HG02642 (cell line): ENCODE measurements around the gene FHOD3.
"Not testable (repeated sequence)": the region's sequence is repeated elsewhere in the genome, so short reads cannot be mapped to it uniquely, and the experiment has no call there.

ENCODE experiments used
- ATAC-seq: cut with Tn5 transposase; IDR thresholded peaks from one replicate; pipeline ENCODE4 v1.9.1; 2021; ENCODE audit warnings: mild to moderate bottlenecking; ENCODE audit not compliant: unreplicated experiment, poor library complexity

Gene FHOD3

DNA sequence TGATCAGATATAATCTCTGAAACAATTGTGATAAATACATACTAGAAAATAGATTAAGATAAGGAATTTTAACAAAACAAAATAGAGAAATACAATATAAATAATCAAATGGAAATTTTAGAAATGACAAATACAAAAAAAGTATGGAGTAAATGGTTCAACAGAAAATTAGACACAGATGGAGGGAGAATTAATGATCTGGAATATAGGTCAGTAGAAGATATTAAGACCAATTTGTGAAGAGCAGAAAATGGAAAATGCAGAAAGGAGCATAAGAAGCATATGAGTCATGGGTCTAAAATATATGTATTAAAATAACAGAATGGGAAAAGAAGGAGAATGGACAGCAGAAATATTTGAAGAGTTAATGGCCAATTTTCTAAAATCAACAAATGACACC lies 44.4 kb downstream of the FHOD3 start:
- ATAC-seq, result no peak

DNA sequence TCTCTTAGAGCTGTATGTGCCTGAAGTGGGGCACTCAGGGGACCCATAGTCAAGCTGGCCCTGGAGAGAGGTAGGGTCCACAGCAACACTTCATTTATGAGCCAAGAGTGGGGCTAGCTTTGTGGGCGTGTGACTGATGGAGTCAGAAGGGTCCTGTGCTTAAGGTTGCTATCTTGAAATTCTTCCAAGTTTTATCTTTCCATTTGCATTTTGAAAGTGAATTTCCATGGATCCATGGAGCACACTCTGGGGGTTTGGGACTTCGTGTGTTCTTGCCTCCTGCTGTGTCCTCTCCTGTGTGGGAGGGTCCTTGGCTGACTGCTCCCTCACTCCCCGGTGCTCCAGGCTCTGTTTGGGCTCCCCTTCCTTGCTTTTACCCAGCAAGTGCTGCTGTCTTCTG lies 50.8 kb downstream of the FHOD3 start:
- ATAC-seq, result no peak

- ATAC-seq, result no peak
Measured at GRCh38 chr18:36348971-36349417, 51.5 kb downstream of the FHOD3 start.

GRCh38 chr18:36349552-36349951 lies 52.0 kb downstream of the FHOD3 start:
- ATAC-seq, result no peak

- ATAC-seq, result no peak
Measured at GRCh38 chr18:36350251-36350651, 52.7 kb downstream of the FHOD3 start.

- ATAC-seq, result no peak
Measured at GRCh38 chr18:36350839-36351469, 53.4 kb downstream of the FHOD3 start.

DNA sequence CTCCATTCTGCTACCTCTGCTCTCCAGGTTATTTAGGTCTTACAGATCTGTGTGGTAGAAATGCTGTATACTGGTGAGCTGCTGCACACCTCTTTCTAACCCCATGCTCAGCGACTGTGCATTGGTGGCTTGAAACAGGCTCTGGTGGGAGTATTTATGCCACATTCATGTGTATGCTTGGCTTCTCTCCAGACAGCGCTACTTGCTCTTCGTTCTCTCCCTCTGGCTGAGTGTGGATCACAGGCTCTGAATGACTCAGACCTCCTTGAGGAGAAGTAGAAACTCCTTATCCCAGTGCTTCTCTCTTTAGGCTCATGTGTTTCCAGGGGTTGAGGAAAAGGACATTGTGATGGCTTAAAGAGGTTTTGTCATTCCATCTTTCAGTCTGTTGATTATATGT lies 54.9 kb downstream of the FHOD3 start:
- ATAC-seq, result no peak

GRCh38 chr18:36354989-36355388 lies 57.5 kb downstream of the FHOD3 start:
- ATAC-seq, result no peak

GRCh38 chr18:36355511-36355910 lies 58.0 kb downstream of the FHOD3 start:
- no peak for ATAC-seq

- not testable (repeated sequence) for ATAC-seq
Measured at GRCh38 chr18:36356741-36357140, 59.2 kb downstream of the FHOD3 start.

DNA sequence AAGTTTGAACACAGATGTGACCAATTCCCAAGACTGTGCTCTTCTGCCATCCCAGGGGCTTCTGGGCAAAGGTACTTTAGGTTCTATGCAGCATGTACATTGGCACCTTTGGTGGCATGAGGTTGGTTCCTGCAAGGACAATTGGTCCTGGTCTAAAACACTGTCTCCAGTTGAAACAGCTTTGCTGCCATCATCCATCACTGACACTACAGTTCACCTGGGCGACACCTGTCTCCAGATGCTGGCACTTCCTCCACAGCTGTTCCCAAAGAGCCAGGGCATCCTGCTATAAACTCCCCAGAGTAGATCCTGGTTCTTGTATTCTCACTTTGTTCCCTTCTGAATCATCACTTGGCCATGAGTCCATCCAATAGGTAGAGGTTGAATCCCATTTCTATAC lies 60.6 kb downstream of the FHOD3 start:
- ATAC-seq, result no peak

- no peak for ATAC-seq
Measured at GRCh38 chr18:36360256-36360909, 62.9 kb downstream of the FHOD3 start.

- no peak for ATAC-seq
Measured at GRCh38 chr18:36364911-36365624, 67.6 kb downstream of the FHOD3 start.

GRCh38 chr18:36365836-36366775 lies 68.6 kb downstream of the FHOD3 start:
- no peak for ATAC-seq

DNA sequence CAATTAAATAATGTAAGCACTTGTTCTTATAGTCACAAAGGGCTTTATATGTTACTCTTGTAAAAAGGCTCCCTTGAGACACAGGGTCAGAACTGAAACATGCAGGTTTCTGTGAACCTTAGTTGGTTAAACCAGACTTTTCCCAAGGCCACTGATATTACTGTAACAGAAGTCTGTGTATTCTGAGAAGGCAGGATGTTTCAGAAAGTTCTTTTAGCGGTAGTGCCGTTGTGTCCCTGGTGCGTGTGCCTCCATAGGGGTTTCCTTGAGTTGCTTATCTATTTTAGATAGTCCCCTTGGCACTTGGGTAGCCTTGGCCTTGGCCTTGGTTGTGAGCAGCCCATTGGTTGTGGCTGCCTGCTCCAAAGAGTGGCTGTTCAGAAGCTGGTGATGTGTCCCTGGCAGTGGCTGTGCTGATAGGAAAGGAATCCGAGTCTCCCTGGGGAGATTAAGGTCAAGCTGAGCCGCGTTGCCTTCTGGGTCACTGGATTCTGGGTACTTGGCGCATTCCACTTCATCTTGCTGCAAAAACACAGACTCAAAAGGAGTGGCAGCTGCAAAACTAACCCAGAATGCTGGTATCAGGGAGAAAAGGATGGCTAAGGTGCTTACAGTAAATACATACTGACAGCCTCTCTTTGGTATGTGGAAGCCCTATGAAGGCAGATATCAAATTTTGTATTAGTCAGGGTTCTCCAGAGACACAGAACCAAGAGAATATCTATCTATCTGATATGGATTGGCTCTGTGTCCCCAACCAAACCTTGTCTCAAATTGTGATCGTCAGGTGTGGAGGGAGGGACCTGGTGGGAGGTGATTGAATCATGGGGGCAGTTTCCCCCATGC lies 69.7 kb downstream of the FHOD3 start:
- no peak for ATAC-seq

- no peak for ATAC-seq
Measured at GRCh38 chr18:36368889-36369288, 71.4 kb downstream of the FHOD3 start.

DNA sequence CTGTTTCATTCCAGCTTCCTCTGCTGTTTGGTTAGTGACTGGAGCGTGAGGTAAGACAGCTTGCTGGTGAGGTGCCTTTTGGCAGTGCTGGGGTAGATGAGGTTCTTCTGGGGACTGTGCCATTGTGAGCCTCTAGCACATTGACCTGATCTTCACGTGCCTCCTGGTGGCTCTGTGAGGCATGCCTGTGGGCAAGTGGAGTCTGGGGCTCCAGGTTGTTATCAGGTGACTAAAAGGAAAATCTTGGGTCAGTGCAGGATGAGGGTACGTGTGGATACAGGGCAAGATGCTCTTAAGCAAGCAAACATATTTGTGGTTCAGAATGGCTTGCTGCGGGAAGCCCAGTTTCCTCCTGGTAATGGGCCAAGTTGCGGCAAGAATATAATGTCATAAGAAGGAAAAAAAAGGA lies 75.4 kb downstream of the FHOD3 start:
- no peak for ATAC-seq

- no peak for ATAC-seq
Measured at GRCh38 chr18:36374262-36374661, 76.7 kb downstream of the FHOD3 start.

- no peak for ATAC-seq
Measured at GRCh38 chr18:36375118-36375517, 77.6 kb downstream of the FHOD3 start.

DNA sequence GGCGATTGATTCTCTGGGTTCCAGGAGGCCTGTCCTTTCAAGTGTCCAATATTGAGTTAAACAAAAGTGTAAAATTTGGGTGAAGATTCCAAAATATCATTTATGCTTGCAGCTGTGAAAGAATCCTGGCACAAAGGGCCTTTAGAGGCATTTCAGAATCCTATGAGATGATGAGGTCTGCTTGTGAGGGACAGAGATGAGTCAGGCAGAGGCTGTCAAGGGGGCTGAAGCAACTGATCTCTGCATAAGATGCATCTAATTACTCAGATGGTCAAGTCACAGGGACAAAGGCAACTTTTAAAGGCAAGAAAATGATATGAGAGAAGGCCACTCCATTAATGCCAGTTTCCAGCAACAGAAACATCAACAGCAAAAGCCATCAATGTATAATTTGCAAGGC lies 78.8 kb downstream of the FHOD3 start:
- no peak for ATAC-seq
